ENCODE results near the gene MT1H.

GRCh38 chr16:56640076-56640475 is 29.5 kb upstream of the MT1H start:
- TF ChIP-seq CTCF (IDR thresholded peaks at IDR 0.05), result no peak
- TF ChIP-seq ZFX (IDR thresholded peaks at IDR 0.05; ENCODE audit: borderline replicate concordance), result no peak
